Hypothalamus (tissue), 51 donors: ENCODE data around the gene MEGF8.
A peak's percentile ranks its signal among the peaks of the same experiment; 100 is the strongest.

Source experiments
- DNase-seq, 51 donors: peaks; one replicate each; lab custom pipeline; 2025; lab: John Stamatoyannopoulos, UW

Gene MEGF8, protein sequence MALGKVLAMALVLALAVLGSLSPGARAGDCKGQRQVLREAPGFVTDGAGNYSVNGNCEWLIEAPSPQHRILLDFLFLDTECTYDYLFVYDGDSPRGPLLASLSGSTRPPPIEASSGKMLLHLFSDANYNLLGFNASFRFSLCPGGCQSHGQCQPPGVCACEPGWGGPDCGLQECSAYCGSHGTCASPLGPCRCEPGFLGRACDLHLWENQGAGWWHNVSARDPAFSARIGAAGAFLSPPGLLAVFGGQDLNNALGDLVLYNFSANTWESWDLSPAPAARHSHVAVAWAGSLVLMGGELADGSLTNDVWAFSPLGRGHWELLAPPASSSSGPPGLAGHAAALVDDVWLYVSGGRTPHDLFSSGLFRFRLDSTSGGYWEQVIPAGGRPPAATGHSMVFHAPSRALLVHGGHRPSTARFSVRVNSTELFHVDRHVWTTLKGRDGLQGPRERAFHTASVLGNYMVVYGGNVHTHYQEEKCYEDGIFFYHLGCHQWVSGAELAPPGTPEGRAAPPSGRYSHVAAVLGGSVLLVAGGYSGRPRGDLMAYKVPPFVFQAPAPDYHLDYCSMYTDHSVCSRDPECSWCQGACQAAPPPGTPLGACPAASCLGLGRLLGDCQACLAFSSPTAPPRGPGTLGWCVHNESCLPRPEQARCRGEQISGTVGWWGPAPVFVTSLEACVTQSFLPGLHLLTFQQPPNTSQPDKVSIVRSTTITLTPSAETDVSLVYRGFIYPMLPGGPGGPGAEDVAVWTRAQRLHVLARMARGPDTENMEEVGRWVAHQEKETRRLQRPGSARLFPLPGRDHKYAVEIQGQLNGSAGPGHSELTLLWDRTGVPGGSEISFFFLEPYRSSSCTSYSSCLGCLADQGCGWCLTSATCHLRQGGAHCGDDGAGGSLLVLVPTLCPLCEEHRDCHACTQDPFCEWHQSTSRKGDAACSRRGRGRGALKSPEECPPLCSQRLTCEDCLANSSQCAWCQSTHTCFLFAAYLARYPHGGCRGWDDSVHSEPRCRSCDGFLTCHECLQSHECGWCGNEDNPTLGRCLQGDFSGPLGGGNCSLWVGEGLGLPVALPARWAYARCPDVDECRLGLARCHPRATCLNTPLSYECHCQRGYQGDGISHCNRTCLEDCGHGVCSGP (N-terminal part only)

DNA sequence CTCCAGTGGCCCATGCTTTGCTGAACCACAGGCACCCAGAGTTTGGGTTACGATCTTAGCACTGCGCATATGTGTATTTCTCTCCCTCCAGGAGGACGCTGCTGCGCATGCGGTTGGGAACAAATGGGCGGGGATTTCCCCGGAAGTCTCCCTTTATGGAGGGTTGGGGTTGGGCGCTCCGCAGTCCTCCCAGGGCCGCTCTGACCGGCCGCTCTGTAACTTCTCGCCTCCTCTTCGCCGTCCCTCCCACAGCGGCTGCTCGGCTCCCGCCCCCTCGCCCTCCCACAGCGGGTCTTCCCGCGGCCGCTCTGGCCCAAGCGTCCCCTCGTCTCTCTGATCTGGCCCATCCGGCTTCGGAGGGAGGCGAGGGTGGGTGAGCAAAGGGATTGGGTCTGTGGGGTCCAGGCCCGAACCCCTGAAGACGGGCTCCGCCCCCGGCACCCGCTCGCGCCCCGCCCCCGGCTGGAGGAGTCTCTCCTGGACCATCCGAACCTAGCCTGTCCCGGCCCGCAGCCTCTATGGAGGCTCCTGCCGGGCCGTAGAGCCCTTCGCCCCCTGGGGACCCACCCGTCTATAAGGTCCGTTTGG lies at the start of gene MEGF8:
Gene MEGF8, plus strand, starts transcription at position 328 of the 588 bp plus-strand sequence. CDS start 609 bp downstream, outside the sequence.
- DNase-seq = peak; percentile 56 to 99 (median 96)

DNA sequence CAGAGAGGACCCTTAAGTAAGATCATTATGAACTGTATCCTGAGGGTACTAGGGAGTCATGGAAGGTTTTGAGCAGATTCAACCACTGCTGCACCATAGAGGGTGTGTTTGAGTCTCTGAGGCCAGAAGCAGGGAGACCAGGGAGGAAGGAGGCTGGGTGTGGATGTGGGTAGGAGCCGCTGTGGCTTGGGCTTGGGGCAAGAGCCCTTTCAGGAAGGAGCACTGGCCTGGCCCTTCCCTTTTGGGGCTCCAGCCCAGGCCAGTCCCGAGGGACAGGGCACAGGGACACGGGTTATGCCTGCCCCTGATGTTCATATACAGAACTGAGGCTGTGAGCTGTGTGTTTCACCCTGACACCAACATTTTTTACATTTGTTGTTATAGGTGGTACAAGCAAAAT lies 49.2 kb upstream of the MEGF8 start:
- no peak for DNase-seq

DNA sequence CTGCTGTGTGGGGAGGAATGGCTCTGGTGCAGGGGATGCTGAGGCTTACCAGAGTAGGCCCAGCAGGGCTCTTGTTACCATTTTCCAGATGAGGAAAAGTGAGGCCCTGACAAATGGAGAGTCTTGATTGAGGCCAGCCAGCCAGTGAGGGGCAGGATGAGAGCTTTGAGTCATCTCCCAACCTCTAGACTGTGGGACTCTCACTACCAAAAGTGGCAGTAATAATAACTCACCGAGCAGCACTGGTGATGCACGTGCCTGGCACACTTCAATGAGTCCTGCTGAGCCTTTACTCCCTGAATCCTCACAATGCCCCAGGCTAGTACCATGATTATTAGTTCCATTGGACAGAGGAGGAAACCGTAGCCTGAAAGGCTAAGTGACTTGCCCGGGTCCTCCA lies 48.6 kb upstream of the MEGF8 start:
- no peak for DNase-seq

DNA sequence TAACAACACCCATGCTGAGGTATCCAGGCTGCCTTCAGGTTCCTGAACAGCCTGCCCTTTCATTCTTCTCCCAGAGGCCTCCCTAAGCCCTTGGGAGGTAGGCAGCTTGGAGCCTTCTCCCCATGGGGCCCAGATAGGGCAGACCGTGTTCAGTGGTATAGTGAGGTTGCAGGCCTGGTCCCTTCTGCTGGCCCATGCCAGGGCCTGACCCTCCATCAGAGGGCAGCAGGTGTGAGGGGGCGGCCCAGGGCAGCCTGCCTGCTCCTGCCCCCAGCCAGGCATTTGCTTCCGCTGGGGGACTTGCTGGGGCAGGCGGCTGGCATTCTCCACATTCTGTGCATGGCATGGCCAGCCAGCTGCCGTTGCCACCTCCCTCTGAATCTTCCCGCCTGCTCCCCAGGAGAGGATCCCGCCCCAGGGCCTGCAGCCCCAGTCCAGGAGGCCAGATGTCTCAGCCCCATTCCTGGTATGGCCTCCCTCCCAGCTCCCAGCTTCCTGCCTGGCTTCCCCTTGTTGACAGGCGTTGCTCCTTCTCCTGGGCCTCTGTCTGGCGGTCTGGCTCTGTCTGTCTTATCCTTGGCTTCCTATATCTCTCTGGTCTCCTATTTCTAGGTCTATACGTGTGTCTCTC lies 47.5 kb upstream of the MEGF8 start:
- DNase-seq = peak in 1 of 51 donors; percentile 21

DNA sequence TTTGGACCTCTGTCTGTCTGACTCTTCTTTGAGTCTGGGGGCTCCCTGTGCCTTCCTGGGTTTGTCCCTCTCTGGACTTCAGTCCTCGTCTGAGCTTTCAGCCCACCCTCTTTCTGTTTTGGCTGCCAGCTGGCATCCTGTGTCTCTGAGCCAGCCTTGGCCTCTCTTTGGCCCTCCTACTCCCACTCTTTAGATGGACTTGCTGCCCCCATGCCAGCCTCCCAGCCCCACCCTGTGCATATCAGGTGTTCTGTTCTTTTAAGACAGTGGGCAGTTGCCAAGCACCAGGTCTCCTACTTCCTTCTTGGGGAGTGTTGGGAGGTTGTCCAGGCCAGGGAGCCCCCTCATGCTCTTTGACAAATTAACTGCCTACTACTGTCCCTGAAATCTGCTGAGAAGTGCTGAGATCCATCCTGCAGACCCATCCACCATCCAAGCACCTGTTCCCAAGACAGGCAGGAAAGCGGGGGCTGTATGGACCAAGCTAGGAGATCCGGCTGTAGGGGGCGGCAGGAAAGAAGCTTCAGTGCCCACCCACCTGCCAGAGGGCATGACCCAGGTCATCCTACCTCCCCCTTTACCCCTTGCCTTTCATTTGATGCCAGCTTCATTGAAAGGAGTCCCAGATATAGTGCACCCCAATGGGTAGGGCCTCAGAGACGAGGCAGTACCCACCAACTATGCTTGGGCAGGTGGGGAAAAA lies 46.8 kb upstream of the MEGF8 start:
- no peak for DNase-seq

DNA sequence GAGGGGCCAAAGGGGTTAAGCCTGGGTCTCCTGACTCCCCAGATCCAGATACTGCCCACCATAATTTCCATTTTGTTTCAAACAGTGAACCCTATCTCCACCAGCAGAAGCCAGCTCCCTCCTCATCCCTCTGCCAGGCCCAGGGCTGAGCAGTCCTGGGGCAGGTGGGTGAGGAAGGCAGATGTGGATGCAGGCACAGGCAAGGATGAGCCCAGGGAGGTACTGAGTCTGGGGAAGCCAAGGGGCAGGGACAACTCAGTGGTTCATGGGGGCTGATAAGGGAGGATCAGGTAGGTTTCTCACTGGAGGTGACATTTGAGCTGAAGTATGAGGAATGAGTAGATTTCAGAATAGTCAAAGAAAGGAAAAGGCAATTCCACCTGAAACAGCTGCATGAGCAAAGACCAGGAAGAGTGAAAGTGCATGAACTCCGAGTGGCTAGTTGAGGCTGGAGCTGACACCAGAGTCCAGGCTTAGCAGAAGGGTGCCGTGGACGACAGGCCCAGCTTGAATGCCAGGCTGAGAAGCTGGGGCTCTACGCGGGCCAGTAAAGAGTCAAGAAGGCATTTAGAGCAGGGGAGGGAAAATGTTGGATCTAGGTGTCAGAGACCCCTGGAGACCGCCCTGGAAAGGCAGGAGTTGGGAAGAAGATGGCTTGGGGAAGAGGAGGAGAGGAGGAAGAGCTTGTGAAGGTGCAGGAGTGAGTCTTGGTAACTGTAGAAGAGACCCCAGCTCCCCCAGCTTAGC lies 46.1 kb upstream of the MEGF8 start:
- DNase-seq = peak in 3 of 51 donors; percentile 33 to 69 (median 49)

DNA sequence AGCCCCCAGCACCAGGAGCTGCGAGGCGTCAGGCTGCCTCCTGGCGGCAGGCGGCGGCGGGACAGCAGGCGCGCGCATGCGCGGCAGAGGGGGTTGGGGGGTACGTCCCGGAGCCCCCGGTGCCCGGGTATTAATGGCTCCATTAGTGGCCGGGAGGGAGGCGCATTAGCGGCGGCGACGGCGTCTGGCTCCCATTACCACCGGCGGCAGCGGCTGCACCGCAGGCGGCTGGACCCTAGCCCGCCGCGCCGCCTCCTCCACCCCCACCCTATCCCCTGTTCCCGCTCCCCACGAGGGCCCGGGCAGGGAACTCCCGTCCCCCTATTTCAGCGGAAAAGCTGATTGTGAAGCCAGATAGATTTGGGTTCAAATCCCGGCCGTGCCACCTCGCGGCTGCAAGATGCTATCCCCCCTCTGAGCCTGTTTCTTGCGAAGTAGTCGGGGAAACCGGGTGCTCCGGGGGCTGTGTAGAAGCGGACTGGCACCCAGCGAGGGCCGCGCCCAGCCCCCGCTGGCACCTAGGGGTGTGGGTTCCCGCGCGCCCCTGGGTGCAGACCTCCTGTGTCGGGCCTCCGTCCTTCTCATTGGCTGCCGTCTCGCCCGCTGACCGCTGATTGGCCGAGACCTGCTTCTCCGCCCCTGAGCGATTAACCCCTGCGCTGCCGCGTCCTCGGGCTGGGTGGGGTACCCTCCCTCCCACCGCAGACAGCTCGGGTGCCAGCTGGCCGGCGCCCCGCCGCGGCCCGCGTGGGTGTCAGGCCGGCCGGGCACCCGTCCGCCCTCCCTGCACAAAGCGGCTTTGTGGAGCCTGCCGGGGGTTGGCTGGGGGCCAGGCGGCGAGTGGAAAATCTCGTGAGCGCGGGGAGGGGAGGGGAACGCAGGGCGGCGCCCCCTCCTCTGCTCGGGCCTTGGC lies 45.3 kb upstream of the MEGF8 start:
- DNase-seq = peak; percentile 68 to 99 (median 93)

DNA sequence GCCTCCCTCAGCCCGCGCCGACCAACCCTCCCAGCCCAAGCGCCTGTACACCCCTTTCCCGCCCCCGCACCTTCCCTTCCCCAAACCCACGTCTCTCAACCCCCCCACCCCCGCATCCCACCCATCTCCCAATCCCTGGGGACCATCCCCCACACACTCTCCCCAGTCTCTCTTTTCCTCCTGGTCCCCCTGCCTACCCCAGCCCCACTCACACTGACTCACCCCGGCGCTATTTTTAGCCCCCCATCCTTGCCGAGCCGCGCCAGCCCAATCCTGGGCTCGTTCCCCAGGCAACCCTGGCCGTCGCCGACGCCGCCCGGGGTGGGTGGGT lies 44.7 kb upstream of the MEGF8 start:
- peak in 36 of 51 donors; percentile 38 to 90 (median 72) for DNase-seq

DNA sequence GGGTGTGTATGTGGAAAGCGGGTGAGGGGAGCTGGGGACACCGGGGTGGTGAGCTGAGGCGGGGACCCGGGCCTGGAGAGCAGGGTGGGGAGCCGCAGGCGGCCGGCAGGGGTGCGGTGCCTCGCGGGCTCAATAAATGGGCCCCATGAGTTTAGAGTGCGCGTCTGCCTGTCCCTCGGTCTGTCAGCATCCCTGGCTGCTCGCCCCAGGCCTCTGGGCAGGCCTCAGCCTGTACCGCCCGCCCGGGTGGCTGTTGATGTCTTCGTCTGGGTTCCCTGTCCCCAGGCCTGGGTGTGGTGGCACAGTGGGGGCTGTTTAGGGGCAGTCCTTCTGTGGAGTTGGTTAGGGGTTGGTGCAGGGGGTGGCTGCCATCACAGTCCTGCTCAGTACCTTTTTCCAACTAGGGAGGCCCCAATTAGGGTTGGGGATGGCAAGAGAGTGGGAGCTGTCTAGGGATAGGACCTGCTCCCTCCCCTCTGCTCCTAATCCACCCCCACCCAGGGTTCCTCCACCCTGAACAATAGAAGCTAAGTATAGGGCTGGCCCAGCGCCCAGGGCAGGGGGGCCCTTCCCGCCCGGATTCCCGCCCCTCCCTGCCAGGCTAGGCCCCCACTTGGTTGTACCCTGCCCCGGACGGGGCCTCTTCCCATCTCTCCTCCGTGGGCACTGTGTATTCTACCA lies 44.1 kb upstream of the MEGF8 start:
- DNase-seq = peak in 47 of 51 donors; percentile 38 to 89 (median 69)

DNA sequence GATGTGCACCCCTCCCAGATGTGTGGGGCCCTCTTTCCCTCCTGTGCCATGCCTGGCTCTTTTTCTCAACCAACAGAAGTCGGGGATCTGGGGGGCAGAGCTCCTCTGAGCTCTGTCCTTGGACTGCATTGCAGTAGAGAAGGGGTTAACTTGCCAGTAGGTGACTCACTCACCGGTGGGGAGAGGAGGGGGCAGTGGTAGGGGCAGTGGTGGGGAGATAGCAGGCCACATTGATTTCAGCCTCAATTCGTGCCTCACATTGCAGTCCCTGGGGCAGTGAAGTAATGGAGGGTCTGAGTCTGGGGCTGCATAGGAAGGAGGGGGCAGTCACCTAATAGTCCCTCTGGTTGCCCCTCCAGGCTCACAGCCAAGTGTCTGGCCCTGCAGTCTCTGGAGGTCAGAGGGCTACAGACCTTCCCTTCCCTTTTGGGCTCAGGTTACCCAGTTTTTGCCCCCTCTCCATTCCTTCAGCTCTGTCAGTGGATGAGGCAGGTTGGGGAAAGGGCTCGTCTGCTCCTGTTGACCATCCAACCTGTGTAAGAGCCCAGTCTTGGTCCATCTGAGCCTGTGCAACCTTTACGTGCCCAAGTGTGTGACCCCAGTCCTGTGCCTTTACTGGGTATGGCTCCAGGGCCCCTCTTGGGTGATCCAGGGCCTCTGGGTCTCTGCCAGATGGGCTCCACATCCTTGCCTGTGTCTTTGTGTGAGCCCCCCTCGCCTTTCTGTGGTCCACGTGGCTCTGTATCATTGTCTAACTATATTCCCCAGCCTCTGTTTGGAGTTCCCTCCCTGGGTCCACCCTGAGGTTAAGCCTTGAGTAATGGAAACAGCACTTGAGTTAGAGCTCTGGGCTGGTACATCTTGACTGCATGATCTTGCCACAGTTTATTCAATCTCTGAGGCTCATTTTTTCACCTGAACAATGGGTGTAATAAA lies 43.3 kb upstream of the MEGF8 start:
- peak in 5 of 51 donors; percentile 27 to 60 (median 38) for DNase-seq

DNA sequence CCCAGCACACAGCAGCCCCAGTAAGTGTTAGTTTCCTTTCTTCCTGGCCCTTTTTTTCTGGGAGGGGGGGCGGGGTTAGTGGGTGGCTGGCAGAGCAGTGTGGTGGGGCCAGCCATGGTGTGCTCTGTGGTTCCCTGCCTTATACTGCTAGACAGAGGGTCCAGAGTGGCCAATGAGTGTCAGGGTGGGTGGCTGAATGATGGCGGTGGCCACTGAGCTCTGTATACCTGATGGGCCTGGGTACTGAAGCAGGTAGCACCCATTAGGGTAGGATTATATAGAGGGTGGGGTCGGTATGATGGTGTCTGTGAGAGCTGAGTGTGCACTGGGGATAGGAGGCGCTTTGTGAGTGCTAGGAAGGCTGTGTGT lies 42.6 kb upstream of the MEGF8 start:
- DNase-seq = peak in 2 of 51 donors; percentile 36 to 44

DNA sequence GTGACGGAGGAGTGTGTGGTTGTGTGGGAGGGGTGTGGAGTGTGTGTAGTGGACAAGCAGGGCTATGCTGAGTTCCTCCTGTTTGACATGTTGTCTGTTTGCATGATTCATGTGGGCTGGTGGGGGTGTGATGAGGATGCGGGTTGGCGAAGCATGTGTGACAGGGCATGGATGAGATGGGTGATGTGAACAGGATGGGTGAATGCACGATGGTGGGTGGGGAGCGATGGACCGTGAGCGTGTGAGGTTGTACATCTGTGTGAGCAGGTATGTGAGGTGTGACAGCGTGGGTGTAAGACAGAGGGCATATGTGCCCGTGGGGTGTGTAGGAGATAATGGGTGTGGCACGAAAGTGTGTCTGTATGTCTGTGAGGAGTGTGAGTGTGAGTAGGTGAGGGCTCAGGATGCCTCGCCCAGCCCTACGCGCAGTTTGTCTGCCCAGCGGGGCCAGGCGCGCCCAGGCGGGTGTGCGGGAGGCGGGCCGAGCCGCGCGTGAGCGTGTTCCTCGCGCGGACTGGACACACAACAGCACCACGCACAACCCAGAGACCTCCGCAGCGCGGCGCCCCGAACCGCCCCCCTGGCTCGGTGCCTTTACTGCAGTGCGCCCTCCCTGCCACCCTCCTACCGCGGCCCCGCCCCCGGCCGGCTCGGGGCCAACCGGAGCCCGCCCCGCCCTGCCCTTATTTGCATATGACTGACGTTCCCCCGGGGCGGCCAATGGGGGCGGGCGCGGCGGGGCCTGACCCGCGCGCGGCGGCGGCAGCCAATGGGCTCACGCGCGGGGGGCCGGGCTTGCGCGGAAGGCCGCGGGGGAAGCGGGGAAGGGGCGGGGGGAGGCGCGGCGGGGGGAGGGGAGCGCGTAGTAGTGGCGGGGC lies 42.0 kb upstream of the MEGF8 start:
- DNase-seq = peak; percentile 53 to 98 (median 93)

DNA sequence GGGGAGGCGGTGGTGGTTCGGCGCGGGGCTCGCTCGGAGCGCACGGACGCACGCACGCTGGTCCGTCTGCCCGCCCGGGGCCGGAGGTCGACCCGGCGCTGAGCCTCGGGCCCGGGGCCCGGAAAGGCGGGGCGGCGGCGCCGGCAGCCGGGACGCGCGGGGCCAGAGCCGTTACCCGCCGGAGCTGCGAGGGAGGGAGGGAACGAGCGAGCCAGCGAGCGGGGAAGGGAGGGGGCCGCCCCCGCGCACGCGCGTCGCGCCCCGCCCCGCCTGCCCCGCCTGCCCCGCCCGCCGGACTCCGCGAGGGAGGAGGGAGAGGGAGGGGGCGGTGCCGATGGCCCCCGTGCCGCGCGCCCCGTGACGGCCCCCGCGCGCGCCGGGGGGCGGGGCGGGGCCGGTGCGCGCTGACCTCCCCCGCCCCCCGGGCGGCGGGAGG lies 41.4 kb upstream of the MEGF8 start:
- peak in 49 of 51 donors; percentile 37 to 96 (median 80) for DNase-seq

DNA sequence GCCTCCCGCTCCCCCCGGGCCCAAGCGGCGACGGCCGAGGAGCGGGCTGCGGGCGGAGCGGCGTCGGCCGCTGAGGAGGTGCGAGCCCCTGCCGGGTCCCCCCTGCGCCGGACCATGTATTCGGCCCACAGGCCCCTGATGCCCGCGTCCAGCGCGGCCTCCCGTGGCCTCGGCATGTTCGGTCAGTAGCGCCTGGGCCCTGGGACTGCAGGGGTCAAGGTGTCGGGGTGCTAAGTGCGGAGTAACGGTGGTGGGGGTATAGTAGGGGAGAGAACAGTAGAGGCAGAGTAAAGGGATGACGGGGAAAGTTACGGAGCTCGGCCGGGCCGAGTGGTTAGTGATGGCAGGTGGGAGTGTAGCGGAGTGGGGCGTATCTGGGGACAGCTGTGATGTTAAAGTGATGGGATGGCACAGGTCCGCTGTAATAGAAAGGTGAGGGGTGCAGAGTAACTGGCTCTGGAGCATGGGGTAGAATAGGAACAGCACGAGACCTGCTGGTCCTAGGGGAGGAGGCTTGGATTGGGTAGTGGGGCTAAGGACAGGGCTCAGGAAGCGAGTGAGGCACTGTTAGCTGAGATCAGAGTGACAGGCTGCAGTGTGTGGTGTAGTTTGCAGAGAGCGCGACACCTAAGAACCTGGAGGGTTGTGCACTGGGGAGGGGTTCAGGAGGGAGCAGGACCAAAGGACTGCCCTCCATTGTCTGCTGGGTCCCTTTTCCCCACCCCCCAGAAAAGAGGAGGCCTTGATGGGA lies 40.7 kb upstream of the MEGF8 start:
- DNase-seq = peak in 6 of 51 donors; percentile 15 to 54 (median 36)
